ENCODE measurements around the gene ARHGDIA. TPM values are rescaled to one million over a fixed set of nuclear protein-coding genes. Genes with fewer than 3 reads are reported as not detected.
"Not testable (repeated sequence)": the region's sequence is repeated elsewhere in the genome, so short reads cannot be mapped to it uniquely, and the experiment has no call there.

The ARHGDIA gene
- total RNA-seq = 100 to 1,000 TPM; 189 to 480 (median 323) TPM

- TF ChIP-seq POLR2AphosphoS5 (IDR thresholded peaks at IDR 0.05) = peak in 1 of 3 donors; percentile 99
- no peak for TF ChIP-seq CTCF (IDR thresholded peaks at IDR 0.05)
- WGBS, 2 donors (ENCODE audit: low coverage in 1 of 2) = 0% methylated on average over 33 of the region's 64 CpGs; no CpG with 5 or more reads in 1 of the 2 donors
- no peak for DNase-seq
- H3K27me3 ChIP-seq = no peaks in the 10 kb centered on the region
- H3K36me3 ChIP-seq = peaks cover 0 to 4% (median 0%) of the 10 kb centered on the region in 4 donors
- H3K4me3 ChIP-seq = peak within 1 kb of the TSS; percentile 82 to 93 (median 86)
- H3K9me3 ChIP-seq = no peaks in the 10 kb centered on the region
- peaks cover 44 to 57% (median 53%) of the 10 kb centered on the region in 4 donors for H3K4me1 ChIP-seq
- intact Hi-C loops (cut with DNase I; ENCODE audit: low total_unique reads) (no loop called here), in situ Hi-C loops (cut with MboI; ENCODE audit: low pct_ligation_motif_present in 1 of 4, low pct_unique_long_range_greater_than_20kb in 1 of 4, low sequenced_read_pairs in 3 of 4) (no loop called here)
- peak within 1 kb of the TSS; percentile 96 to 100 (median 98) for H3K27ac ChIP-seq
These were observed at the start of gene ARHGDIA for GRCh38 chr17:81870981-81871386. Gene ARHGDIA, minus strand, starts transcription at chr17:81871337. Its CDS starts 1,407 bp downstream, at chr17:81869930.

GRCh38 chr17:81918832-81919545 is 47.9 kb upstream of the ARHGDIA start:
- H3K27me3 ChIP-seq = no peaks in the 10 kb centered on the region
- no peak overlapping the region for H3K4me3 ChIP-seq
- WGBS, 2 donors (ENCODE audit: low coverage in 1 of 2) = 73 to 74% methylated on average over 2 to 15 of the region's 15 CpGs
- peak overlapping the region; percentile 88 to 92 (median 90) for H3K27ac ChIP-seq
- DNase-seq = peak; percentile 85
- H3K4me1 ChIP-seq = peaks cover 21 to 73% (median 57%) of the 10 kb centered on the region in 4 donors
- TF ChIP-seq CTCF (IDR thresholded peaks at IDR 0.05) (no peak), EP300 (IDR thresholded peaks at IDR 0.05; ENCODE audit: low read depth) (no peak), POLR2AphosphoS5 (IDR thresholded peaks at IDR 0.05) (peak in 2 of 3 donors; percentile 75 to 83), POLR2A (IDR thresholded peaks at IDR 0.05) (peak; percentile 78)
- peaks cover 0 to 23% (median 8%) of the 10 kb centered on the region in 4 donors for H3K36me3 ChIP-seq
- no peaks in the 10 kb centered on the region for H3K9me3 ChIP-seq
- intact Hi-C loops (cut with DNase I; ENCODE audit: low total_unique reads) (no loop called here), in situ Hi-C loops (cut with MboI; ENCODE audit: low pct_ligation_motif_present in 1 of 4, low pct_unique_long_range_greater_than_20kb in 1 of 4, low sequenced_read_pairs in 3 of 4) (no loop called here)

- DNase-seq; H3K27me3 ChIP-seq; in situ Hi-C loops (cut with MboI; ENCODE audit: low pct_ligation_motif_present in 1 of 4, low pct_unique_long_range_greater_than_20kb in 1 of 4, low sequenced_read_pairs in 3 of 4); intact Hi-C loops (cut with DNase I; ENCODE audit: low total_unique reads); H3K9me3 ChIP-seq: not testable (repeated sequence)
- H3K4me3 ChIP-seq = peak overlapping the region in 3 of 4 donors; percentile 83 to 99 (median 90)
- 25% methylated on average over 9 of the region's 9 CpGs; no CpG with 5 or more reads in 1 of the 2 donors for WGBS, 2 donors (ENCODE audit: low coverage in 1 of 2)
- H3K36me3 ChIP-seq = peaks cover 0 to 30% (median 11%) of the 10 kb centered on the region in 4 donors
- peaks cover 17 to 66% (median 50%) of the 10 kb centered on the region in 4 donors for H3K4me1 ChIP-seq
- peak overlapping the region; percentile 88 to 92 (median 90) for H3K27ac ChIP-seq
These were observed 47.2 kb upstream of the ARHGDIA start for GRCh38 chr17:81918333-81918669.

GRCh38 chr17:81917565-81918332 is 46.6 kb upstream of the ARHGDIA start, which contains the start of gene SIRT7:
Gene SIRT7, minus strand, starts transcription at chr17:81918176. Its CDS starts 45 bp downstream, at chr17:81918131.
- intact Hi-C loops (cut with DNase I; ENCODE audit: low total_unique reads) (no loop called here), in situ Hi-C loops (cut with MboI; ENCODE audit: low pct_ligation_motif_present in 1 of 4, low pct_unique_long_range_greater_than_20kb in 1 of 4, low sequenced_read_pairs in 3 of 4) (no loop called here)
- Histone ChIP-seq H3K4me1 (peaks cover 15 to 61% (median 44%) of the 10 kb centered on the region in 4 donors), H3K36me3 (peaks cover 0 to 32% (median 11%) of the 10 kb centered on the region in 4 donors), H3K9me3 (no peaks in the 10 kb centered on the region), H3K4me3 (peak within 1 kb of the TSS; percentile 83 to 99 (median 91)), H3K27me3 (no peaks in the 10 kb centered on the region), H3K27ac (peak within 1 kb of the TSS; percentile 88 to 92 (median 90))
- peak; percentile 83 for DNase-seq
- TF ChIP-seq EP300 (IDR thresholded peaks at IDR 0.05; ENCODE audit: low read depth) = no peak
- no peak for TF ChIP-seq CTCF (IDR thresholded peaks at IDR 0.05)
- peak; percentile 80 to 95 (median 92) for TF ChIP-seq POLR2AphosphoS5 (IDR thresholded peaks at IDR 0.05)
- TF ChIP-seq POLR2A (IDR thresholded peaks at IDR 0.05) = peak; percentile 67
- WGBS, 2 donors (ENCODE audit: low coverage in 1 of 2) = 1% methylated on average over 55 of the region's 94 CpGs; no CpG with 5 or more reads in 1 of the 2 donors
